Measurements from ENCODE around the gene RLBP1.

DNA sequence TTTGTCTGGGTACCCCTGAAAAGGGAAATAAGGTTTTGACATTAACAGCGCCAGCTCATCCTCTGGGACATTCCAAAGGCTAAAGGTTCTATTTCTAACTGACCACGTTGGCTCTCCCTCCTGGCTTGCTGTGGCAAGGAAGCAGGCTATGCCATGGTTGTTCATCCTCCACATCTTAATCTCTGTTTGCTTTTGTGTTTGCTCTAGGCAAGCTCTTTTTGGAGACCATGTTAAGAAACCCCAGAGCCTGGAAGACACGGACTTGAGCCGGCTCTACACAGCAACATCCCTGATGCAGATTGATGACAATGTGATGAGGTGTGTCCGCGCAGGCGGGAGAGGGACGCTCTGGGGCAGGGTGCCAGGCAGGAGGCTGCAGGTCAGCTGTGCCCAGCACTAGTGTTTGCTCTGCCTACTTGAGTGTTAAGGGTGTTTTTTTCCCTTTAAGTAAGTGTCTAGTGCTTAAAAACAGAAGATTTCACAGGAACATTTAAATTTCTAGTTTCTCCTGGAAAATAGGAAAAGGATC lies 33.3 kb downstream of the RLBP1 start:
- TF ChIP-seq, protein P1, sequence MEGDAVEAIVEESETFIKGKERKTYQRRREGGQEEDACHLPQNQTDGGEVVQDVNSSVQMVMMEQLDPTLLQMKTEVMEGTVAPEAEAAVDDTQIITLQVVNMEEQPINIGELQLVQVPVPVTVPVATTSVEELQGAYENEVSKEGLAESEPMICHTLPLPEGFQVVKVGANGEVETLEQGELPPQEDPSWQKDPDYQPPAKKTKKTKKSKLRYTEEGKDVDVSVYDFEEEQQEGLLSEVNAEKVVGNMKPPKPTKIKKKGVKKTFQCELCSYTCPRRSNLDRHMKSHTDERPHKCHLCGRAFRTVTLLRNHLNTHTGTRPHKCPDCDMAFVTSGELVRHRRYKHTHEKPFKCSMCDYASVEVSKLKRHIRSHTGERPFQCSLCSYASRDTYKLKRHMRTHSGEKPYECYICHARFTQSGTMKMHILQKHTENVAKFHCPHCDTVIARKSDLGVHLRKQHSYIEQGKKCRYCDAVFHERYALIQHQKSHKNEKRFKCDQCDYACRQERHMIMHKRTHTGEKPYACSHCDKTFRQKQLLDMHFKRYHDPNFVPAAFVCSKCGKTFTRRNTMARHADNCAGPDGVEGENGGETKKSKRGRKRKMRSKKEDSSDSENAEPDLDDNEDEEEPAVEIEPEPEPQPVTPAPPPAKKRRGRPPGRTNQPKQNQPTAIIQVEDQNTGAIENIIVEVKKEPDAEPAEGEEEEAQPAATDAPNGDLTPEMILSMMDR (IDR thresholded peaks at IDR 0.05; ENCODE audit: borderline replicate concordance, extremely low read depth, low read length, poor library complexity, severe bottlenecking): no peak
- TF ChIP-seq EZH2 (IDR thresholded peaks at IDR 0.05; ENCODE audit: borderline replicate concordance, low read depth, low read length, severe bottlenecking): no peak
